Measurements from ENCODE around the gene SMURF1. TPM values are rescaled to one million over a fixed set of nuclear protein-coding genes. Genes with fewer than 3 reads are reported as not detected.

The SMURF1 gene
- total and polyA plus RNA-seq, 2 of the 8 experiments (the other 6 are each of a cell fraction or from before 2014, with no cell fraction given), result 9.6 to 24.5 TPM

DNA sequence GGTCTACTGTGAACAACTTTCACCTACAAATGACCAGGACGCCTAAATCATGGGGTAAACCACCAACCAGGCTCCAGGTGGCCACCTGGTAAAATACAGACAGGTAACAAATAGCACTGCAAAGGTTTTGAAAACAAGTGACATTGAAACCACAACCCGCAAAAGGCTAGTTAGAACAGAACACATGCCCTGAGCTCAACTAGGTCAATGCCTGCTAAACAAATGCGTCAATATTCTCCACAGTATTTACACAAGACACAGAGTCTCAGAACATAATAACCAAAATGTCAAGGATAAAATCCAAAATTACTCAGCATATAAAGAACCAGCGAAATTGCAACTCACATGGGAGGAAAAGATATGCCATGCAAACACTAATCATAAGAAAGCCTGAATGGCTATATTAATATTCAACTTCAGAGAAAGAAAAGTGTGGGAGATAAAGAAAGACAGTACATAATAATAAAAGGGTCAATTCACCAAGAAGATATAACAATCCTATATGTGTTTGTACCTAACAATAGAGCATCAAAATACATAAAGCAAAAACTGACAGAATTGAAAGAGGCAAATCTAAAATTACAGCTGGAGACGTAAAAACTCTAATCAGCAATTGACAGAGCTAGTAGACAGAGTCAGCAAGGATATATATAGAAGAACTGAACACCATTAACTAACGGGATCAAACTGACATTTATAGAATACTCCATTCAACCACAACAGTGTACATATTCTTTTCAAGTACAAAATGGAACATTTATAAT is 47.6 kb downstream of the SMURF1 start:
- no peak overlapping the region for H3K23ac ChIP-seq (ENCODE audit: insufficient read length)
- peaks cover 2 to 8% of the 10 kb centered on the region in 2 experiments for H4K20me1 ChIP-seq (replicated peaks in 1 of 2; ENCODE audit: control insufficient read depth in 1 of 2, insufficient read depth in 2 of 2, low read length in 2 of 2)
- H3K4me3 ChIP-seq (ENCODE audit: extremely low read depth in 1 of 4, insufficient read depth in 2 of 4, low read depth in 3 of 4, low read length in 4 of 4), result no peak overlapping the region
- H2AFZ ChIP-seq (ENCODE audit: low read length), result no peak overlapping the region
- no peak overlapping the region for H2BK20ac ChIP-seq (ENCODE audit: low read length)
- no peak overlapping the region for H3K9ac ChIP-seq (replicated peaks in 1 of 4; ENCODE audit: extremely low read depth in 1 of 4, low read depth in 3 of 4, low read length in 3 of 4)
- no peaks in the 10 kb centered on the region for H3K36me3 ChIP-seq (ENCODE audit: control insufficient read depth in 2 of 4, insufficient read depth in 4 of 4, low read length in 3 of 4)
- no peak overlapping the region for H2BK12ac ChIP-seq (ENCODE audit: low read depth, low read length)
- H4K91ac ChIP-seq (replicated peaks; ENCODE audit: insufficient read length, low read length), result no peak overlapping the region
- POLR2A ChIA-PET (ENCODE audit: partially characterized antibody), result interaction anchor here (0.8 to 1.5 kb wide), 3 partner anchors 11 to 48 kb away, joined by 3 to 6 read pairs (median 3); partner anchors contain the start of gene SMURF1
- H4K5ac ChIP-seq (ENCODE audit: insufficient read length, low read depth, low read length), result no peak overlapping the region
- H3K4me1 ChIP-seq (replicated peaks in 1 of 4; ENCODE audit: control insufficient read depth in 3 of 4, insufficient read depth in 4 of 4, low read length in 3 of 4), result peaks cover 3 to 14% (median 12%) of the 10 kb centered on the region in 4 experiments; a peak in 4 of 7 replicates
- no peak overlapping the region for H2BK120ac ChIP-seq (replicated peaks; ENCODE audit: low read depth, low read length)
- no peak overlapping the region for H3K4ac ChIP-seq (replicated peaks; ENCODE audit: insufficient read length, low read depth, low read length)
- no peak overlapping the region for H3K18ac ChIP-seq (ENCODE audit: extremely low read depth, low read length)
- CTCF ChIA-PET (ENCODE audit: partially characterized antibody), result no interaction called here
- no peak overlapping the region for H3K14ac ChIP-seq (ENCODE audit: insufficient read length)
- H4K8ac ChIP-seq (ENCODE audit: extremely low read depth, insufficient read depth, low read length), result no peak overlapping the region
- H3K79me2 ChIP-seq (ENCODE audit: control insufficient read depth in 1 of 2, insufficient read depth in 2 of 2, low read length in 2 of 2), result peaks cover 9 to 94% of the 10 kb centered on the region in 2 experiments; a peak in 3 of 4 replicates
- no peak overlapping the region for H3K56ac ChIP-seq (replicated peaks; ENCODE audit: insufficient read length, low read depth, low read length)
- no peaks in the 10 kb centered on the region for H3K27me3 ChIP-seq (replicated peaks in 1 of 4; ENCODE audit: control insufficient read depth in 3 of 4, extremely low read depth in 1 of 4, insufficient read depth in 3 of 4, low read length in 3 of 4)
- H2BK5ac ChIP-seq (ENCODE audit: low read depth, low read length), result no peak overlapping the region
- H3K4me2 ChIP-seq (ENCODE audit: insufficient read depth in 1 of 2, low read depth in 2 of 2, low read length in 2 of 2), result no peak overlapping the region
- DNase-seq (ENCODE audit: low read depth in 1 of 2, low spot score in 2 of 2), result no peak
- H2BK15ac ChIP-seq (ENCODE audit: low read length), result no peak overlapping the region
- no peak for FAIRE-seq
- H2AK5ac ChIP-seq (ENCODE audit: low read depth, low read length), result no peak overlapping the region
- no peaks in the 10 kb centered on the region for H3K23me2 ChIP-seq (ENCODE audit: low read depth, low read length)
- no peaks in the 10 kb centered on the region for H3K9me3 ChIP-seq (ENCODE audit: insufficient read depth in 2 of 2, low read depth in 1 of 2, low read length in 1 of 2)
- no peak overlapping the region for H3K27ac ChIP-seq (ENCODE audit: low read depth, low read length)
- 87% methylated on average over 6 of the region's 6 CpGs; no CpG with 5 or more reads in 1 of the 2 experiments for WGBS, 2 experiments (ENCODE audit: extremely low coverage in 1 of 2, insufficient coverage in 1 of 2, insufficient read length in 1 of 2, insufficient replicate concordance in 2 of 2, low coverage in 1 of 2, low lambda C conversion rate in 2 of 2, missing lambda C conversion rate in 1 of 2)
- H3K79me1 ChIP-seq (ENCODE audit: low read depth, low read length), result peaks cover 4% of the 10 kb centered on the region
- TF ChIP-seq HDAC2 (IDR thresholded peaks at IDR 0.05; ENCODE audit: borderline replicate concordance in 1 of 2, low read depth in 2 of 2, low read length in 2 of 2) (no peak), CBX5 (IDR thresholded peaks at IDR 0.05; ENCODE audit: low read depth, low read length) (no peak), EGR1 (IDR thresholded peaks at IDR 0.05; ENCODE audit: borderline replicate concordance, low read depth, low read length) (no peak), CEBPB (IDR thresholded peaks at IDR 0.05; ENCODE audit: low read depth, low read length) (no peak), YY1 (IDR thresholded peaks at IDR 0.05; ENCODE audit: low read depth, low read length) (no peak), EZH2 (IDR thresholded peaks at IDR 0.05; ENCODE audit: low read depth, low read length, severe bottlenecking) (no peak), CHD2 (IDR thresholded peaks at IDR 0.05; ENCODE audit: low read length) (no peak), PHF8 (conservative IDR thresholded peaks at IDR 0.05; ENCODE audit: low read depth, low read length) (no peak), KDM1A (IDR thresholded peaks at IDR 0.05; ENCODE audit: borderline replicate concordance, low read length) (no peak), BRCA1 (IDR thresholded peaks at IDR 0.05; ENCODE audit: low read depth, low read length) (no peak), TEAD4 (IDR thresholded peaks at IDR 0.05; ENCODE audit: low read depth, low read length) (no peak), SRF (IDR thresholded peaks at IDR 0.05; ENCODE audit: low read depth, low read length) (no peak), RFX5 (IDR thresholded peaks at IDR 0.05; ENCODE audit: borderline replicate concordance, low read depth, low read length) (no peak), POU5F1 (IDR thresholded peaks at IDR 0.05; ENCODE audit: low read depth, low read length) (no peak)

Data from H1 (cell line).